HCT116 (cell line): ENCODE measurements around the gene AUTS2. TPM values are rescaled to one million over a fixed set of nuclear protein-coding genes. Genes with fewer than 3 reads are reported as not detected.

ENCODE experiments used
- ATAC-seq: fragments of 200-7000 bp; cut with Tn5 transposase; 2 replicates; pipeline ENCODE4 v1.9.1; 2020; ENCODE audit warnings: mild to moderate bottlenecking, moderate library complexity
- BruUV-seq: library from RNA; stranded (reverse); fragments of 400-500 nt; replicated peaks from 2 replicates; lab custom pipeline; 2021; lab: Mats Ljungman, UMichigan
- CTCF ChIA-PET: fragments of 300-600 bp; sonication (Branson Sonifier 250); formaldehyde crosslinking; loops from one replicate; lab custom pipeline; 2021; ENCODE audit warnings: antibody characterized with exemption; lab: Charles Lee
- POLR2A ChIA-PET: fragments of 300-600, 350-600 bp; sonication (Branson Sonifier 250); formaldehyde crosslinking; loops from one replicate; lab custom pipeline; 2021; ENCODE audit warnings: antibody characterized with exemption; lab: Charles Lee
- RAD21 ChIA-PET, 2 experiments: fragments of 300-600 bp; sonication (Branson Sonifier 250); formaldehyde crosslinking; loops; one replicate each; lab custom pipeline; 2023; ENCODE audit warnings: low total read pairs in 2 of 2; ENCODE audit not compliant: uncharacterized antibody in 2 of 2, unreplicated experiment in 2 of 2, low non-redundant PET in 1 of 2; lab: Charles Lee
- DNase-seq: peaks from one replicate; pipeline ENCODE4 v3.0.0-alpha.2; 2010; ENCODE audit warnings: low read depth, low spot score
- H2AFZ ChIP-seq: fragments of 200-600 bp; shearing (Covaris generic), sonication (generic); 2 replicates; pipeline ENCODE4 v1.6.1; 2017; ENCODE audit warnings: low read depth, mixed run types, mixed read lengths, antibody characterized with exemption, low read length; ENCODE audit not compliant: poor library complexity, severe bottlenecking
- H3K27ac ChIP-seq: 2 replicates; pipeline ENCODE4 v1.5.1; 2012; ENCODE audit warnings: low read depth, low read length
- H3K27me3 ChIP-seq: fragments of 200-600 bp; sonication (generic); 2 replicates; pipeline ENCODE4 v1.6.1; 2016; ENCODE audit warnings: mixed run types, low read length, mixed read lengths; ENCODE audit not compliant: insufficient read depth
- H3K36me3 ChIP-seq, 2 experiments: fragments of 200-500 bp in 1 of 2; fragments of 200-600 bp in 1 of 2; sonication (Bioruptor generic) in 1 of 2; sonication (generic) in 1 of 2; 2 replicates each; pipeline versions ENCODE4 v1.5.1 to v1.6.1; 2014 to 2016; ENCODE audit warnings: low read length in 2 of 2, inconsistent platforms in 1 of 2, mixed read lengths in 1 of 2, mixed run types in 1 of 2; ENCODE audit not compliant: insufficient read depth in 2 of 2, control insufficient read depth in 1 of 2
- H3K4me1 ChIP-seq, 2 experiments: fragments of 200-600 bp in 1 of 2; sonication (generic) in 1 of 2; 2 replicates each; pipeline versions ENCODE4 v1.5.1 to v1.6.1; 2012 to 2017; ENCODE audit warnings: low read length in 2 of 2, inconsistent platforms in 1 of 2, mild to moderate bottlenecking in 1 of 2, mixed read lengths in 1 of 2, mixed run types in 1 of 2, moderate library complexity in 1 of 2; ENCODE audit not compliant: insufficient read depth in 2 of 2, control insufficient read depth in 1 of 2
- H3K4me2 ChIP-seq: fragments of 200-600 bp; sonication (generic); 2 replicates; pipeline ENCODE4 v1.6.1; 2017; ENCODE audit warnings: mixed run types, low read length, mixed read lengths
- H3K4me3 ChIP-seq, 2 experiments: fragments of 200-600 bp in 1 of 2; sonication (generic) in 1 of 2; replicated peaks in 1 of 2; 2 replicates each; pipeline ENCODE4 v1.5.1; 2011 to 2016; ENCODE audit warnings: low read length in 2 of 2, control low read depth in 1 of 2, low read depth in 1 of 2, mild to moderate bottlenecking in 1 of 2, mixed read lengths in 1 of 2, mixed run types in 1 of 2
- H3K79me2 ChIP-seq: fragments of 200-600 bp; sonication (generic); 2 replicates; pipeline ENCODE4 v1.6.1; 2017; ENCODE audit warnings: mild to moderate bottlenecking, mixed run types, low read length, moderate library complexity, mixed read lengths; ENCODE audit not compliant: insufficient read depth
- H3K9ac ChIP-seq: fragments of 200-600 bp; sonication (generic); 2 replicates; pipeline ENCODE4 v1.6.1; 2016; ENCODE audit warnings: low read length, mixed read lengths
- H3K9me2 ChIP-seq: fragments of 200-600 bp; sonication (generic), shearing (Covaris generic); 2 replicates; pipeline ENCODE4 v1.6.1; 2017; ENCODE audit warnings: mixed run types, mild to moderate bottlenecking, moderate library complexity; ENCODE audit not compliant: insufficient read depth
- H3K9me3 ChIP-seq, 2 experiments: fragments of 200-500 bp in 1 of 2; fragments of 200-600 bp in 1 of 2; sonication (Bioruptor generic) in 1 of 2; sonication (generic) in 1 of 2; 2 replicates each; pipeline ENCODE4 v1.6.1; 2014 to 2017; ENCODE audit warnings: low read length in 2 of 2, mixed read lengths in 2 of 2, inconsistent platforms in 1 of 2, low read depth in 1 of 2, mild to moderate bottlenecking in 1 of 2, mixed run types in 1 of 2, moderate library complexity in 1 of 2; ENCODE audit not compliant: control insufficient read depth in 1 of 2, insufficient read depth in 1 of 2
- H4K20me1 ChIP-seq: fragments of 200-600 bp; sonication (generic), shearing (Covaris generic); 2 replicates; pipeline ENCODE4 v1.6.1; 2017; ENCODE audit warnings: mixed run types, mild to moderate bottlenecking, moderate library complexity; ENCODE audit not compliant: insufficient read depth
- CTCF ChIP-seq, 3 experiments: fragments of 200-600 bp in 1 of 3; sonication (generic) in 1 of 3; IDR thresholded peaks in 2 of 3; conservative IDR thresholded peaks in 1 of 3; 2 replicates each; pipeline ENCODE4 v1.5.1; 2012 to 2017; ENCODE audit warnings: low read depth in 2 of 3, low read length in 2 of 3, antibody characterized with exemption in 1 of 3, borderline replicate concordance in 1 of 3, control low read depth in 1 of 3, mild to moderate bottlenecking in 1 of 3, mixed read lengths in 1 of 3, mixed run types in 1 of 3, moderate library complexity in 1 of 3; ENCODE audit not compliant: insufficient read depth in 1 of 3
- EZH2phosphoT487 ChIP-seq: fragments of 200-600 bp; IDR thresholded peaks from 2 replicates; pipeline ENCODE4 v1.6.1; 2018; ENCODE audit warnings: antibody characterized with exemption, borderline replicate concordance
- JUND ChIP-seq: IDR thresholded peaks from 2 replicates; pipeline ENCODE4 v1.6.1; 2012
- intact Hi-C: fragments of 100-400 bp; cut with micrococcal nuclease; formaldehyde crosslinking; loops from 2 replicates; pipeline ENCODE4 v1.10.0; 2022
- total RNA-seq: library from RNA; stranded (reverse); gene quantifications from one replicate; pipeline ENCODE4 v1.2.1, GENCODE V29; 2021; ENCODE audit not compliant: unreplicated experiment
- TF ChIP-seq, protein P1 (sequence below): IDR thresholded peaks from 2 replicates; pipeline ENCODE4 v1.6.1; 2012; ENCODE audit warnings: low read depth

AUTS2 gene
- total RNA-seq, 1 experiment from 2014 or later, result 0.93 TPM

DNA sequence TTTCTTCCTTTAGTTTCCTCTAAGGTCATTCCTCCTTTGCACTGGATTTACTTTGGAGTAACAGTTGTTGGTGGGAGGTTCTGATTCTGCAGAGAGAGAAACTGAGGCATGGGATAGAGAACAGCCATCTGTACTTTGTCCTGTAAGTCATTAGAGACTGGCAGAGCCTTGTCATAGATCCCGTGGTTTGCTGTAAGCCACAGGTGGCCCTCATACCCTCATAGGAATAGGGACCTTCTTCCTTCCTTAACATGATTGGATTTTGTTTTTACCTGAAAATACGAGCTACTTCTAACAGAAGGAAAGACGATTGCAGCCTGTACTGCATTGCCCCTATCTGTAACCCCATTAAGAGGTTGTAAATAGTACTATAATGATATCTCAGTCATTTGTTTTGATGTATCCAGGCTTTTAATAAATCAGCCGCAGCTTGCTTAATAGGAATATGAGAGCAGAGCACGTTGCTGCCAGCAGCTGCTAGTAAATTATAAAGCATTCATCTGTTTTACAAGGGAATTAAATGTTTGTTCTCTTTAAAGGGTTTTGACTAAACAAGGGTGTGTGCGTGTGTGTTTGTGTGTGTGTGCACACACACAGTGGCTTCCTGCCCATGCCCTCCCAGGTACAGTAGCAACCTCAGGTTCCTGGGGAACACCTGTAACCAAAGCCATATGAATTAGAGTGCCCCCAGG lies 249.8 kb downstream of the AUTS2 start:
- H3K9ac ChIP-seq, result no peak overlapping the region
- H4K20me1 ChIP-seq, result no peaks in the 10 kb centered on the region
- intact Hi-C loops, result no loop called here
- no peaks in the 10 kb centered on the region for H3K27me3 ChIP-seq
- TF ChIP-seq CTCF (IDR thresholded peaks at IDR 0.05 in 2 of 3, conservative IDR thresholded peaks at IDR 0.05 in 1 of 3; ENCODE audit: borderline replicate concordance in 1 of 3, insufficient read depth in 1 of 3, low read depth in 2 of 3, low read length in 2 of 3), result no peak
- no peak for TF ChIP-seq EZH2phosphoT487
- TF ChIP-seq JUND, result no peak
- TF ChIP-seq, protein P1, sequence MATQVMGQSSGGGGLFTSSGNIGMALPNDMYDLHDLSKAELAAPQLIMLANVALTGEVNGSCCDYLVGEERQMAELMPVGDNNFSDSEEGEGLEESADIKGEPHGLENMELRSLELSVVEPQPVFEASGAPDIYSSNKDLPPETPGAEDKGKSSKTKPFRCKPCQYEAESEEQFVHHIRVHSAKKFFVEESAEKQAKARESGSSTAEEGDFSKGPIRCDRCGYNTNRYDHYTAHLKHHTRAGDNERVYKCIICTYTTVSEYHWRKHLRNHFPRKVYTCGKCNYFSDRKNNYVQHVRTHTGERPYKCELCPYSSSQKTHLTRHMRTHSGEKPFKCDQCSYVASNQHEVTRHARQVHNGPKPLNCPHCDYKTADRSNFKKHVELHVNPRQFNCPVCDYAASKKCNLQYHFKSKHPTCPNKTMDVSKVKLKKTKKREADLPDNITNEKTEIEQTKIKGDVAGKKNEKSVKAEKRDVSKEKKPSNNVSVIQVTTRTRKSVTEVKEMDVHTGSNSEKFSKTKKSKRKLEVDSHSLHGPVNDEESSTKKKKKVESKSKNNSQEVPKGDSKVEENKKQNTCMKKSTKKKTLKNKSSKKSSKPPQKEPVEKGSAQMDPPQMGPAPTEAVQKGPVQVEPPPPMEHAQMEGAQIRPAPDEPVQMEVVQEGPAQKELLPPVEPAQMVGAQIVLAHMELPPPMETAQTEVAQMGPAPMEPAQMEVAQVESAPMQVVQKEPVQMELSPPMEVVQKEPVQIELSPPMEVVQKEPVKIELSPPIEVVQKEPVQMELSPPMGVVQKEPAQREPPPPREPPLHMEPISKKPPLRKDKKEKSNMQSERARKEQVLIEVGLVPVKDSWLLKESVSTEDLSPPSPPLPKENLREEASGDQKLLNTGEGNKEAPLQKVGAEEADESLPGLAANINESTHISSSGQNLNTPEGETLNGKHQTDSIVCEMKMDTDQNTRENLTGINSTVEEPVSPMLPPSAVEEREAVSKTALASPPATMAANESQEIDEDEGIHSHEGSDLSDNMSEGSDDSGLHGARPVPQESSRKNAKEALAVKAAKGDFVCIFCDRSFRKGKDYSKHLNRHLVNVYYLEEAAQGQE, result no peak
- no peak for ATAC-seq
- no peaks in the 10 kb centered on the region for H3K9me2 ChIP-seq
- H3K36me3 ChIP-seq, result no peaks in the 10 kb centered on the region
- ChIA-PET CTCF (no interaction called here), POLR2A (no interaction called here), RAD21 (no interaction called here)
- H3K9me3 ChIP-seq, result peaks cover 11 to 30% of the 10 kb centered on the region in 2 experiments; a peak in 3 of 4 replicates
- no TSS peak for BruUV-seq
- no peaks in the 10 kb centered on the region for H3K4me1 ChIP-seq
- H3K4me3 ChIP-seq, result no peak overlapping the region
- DNase-seq, result no peak
- H3K27ac ChIP-seq, result no peak overlapping the region
- H2AFZ ChIP-seq, result no peak overlapping the region
- no peak overlapping the region for H3K4me2 ChIP-seq
- no peaks in the 10 kb centered on the region for H3K79me2 ChIP-seq
